Heart right ventricle (tissue), 16 donors: ENCODE results near the gene HOXD1. TPM values are rescaled to one million over a fixed set of nuclear protein-coding genes. Genes with fewer than 3 reads are reported as not detected.

Experiments used
- ATAC-seq, 8 donors: fragments of 200-7000 bp; cut with Tn5 transposase; one replicate each; pipeline ENCODE4 v1.9.1; 2020; ENCODE audit warnings: mild to moderate bottlenecking in 8 of 8, moderate library complexity in 8 of 8, moderate number of reproducible peaks in 1 of 8
- DNase-seq, 2 donors: peaks; one replicate each; pipeline ENCODE4 v3.0.0-alpha.2; 2020
- H3K27ac ChIP-seq, 10 donors: fragments of 200-600 bp; sonication (generic) in 2 of 10; one replicate each; pipeline versions ENCODE4 v1.5.0 to v1.8.0; 2020 to 2022; ENCODE audit warnings: mild to moderate bottlenecking in 3 of 10
- H3K27me3 ChIP-seq, 7 donors: fragments of 200-600 bp; one replicate each; pipeline ENCODE4 v1.8.0; 2021 to 2022; ENCODE audit warnings: mild to moderate bottlenecking in 2 of 7
- H3K36me3 ChIP-seq, 9 donors: fragments of 200-600 bp; sonication (generic) in 1 of 9; one replicate each; pipeline versions ENCODE4 v1.5.0 to v1.8.0; 2020 to 2022; ENCODE audit warnings: mild to moderate bottlenecking in 2 of 9
- H3K4me1 ChIP-seq, 9 donors: fragments of 200-600 bp; sonication (generic) in 1 of 9; one replicate each; pipeline versions ENCODE4 v1.5.0 to v1.8.0; 2020 to 2022; ENCODE audit warnings: mild to moderate bottlenecking in 4 of 9
- H3K4me3 ChIP-seq, 10 donors: fragments of 200-600 bp; sonication (generic) in 2 of 10; one replicate each; pipeline versions ENCODE4 v1.5.0 to v1.8.0; 2020 to 2022; ENCODE audit warnings: mild to moderate bottlenecking in 7 of 10, moderate library complexity in 2 of 10
- H3K9me3 ChIP-seq, 11 donors: fragments of 200-600 bp in 10 of 11; sonication (generic) in 2 of 11; one replicate each; pipeline versions ENCODE4 v1.5.0 to v1.8.0; 2013 to 2022; ENCODE audit warnings: mild to moderate bottlenecking in 2 of 11, control low read depth in 1 of 11, moderate library complexity in 1 of 11
- WGBS, 2 donors: extraction: QIAGEN DNeasy Blood & Tissue Kit; methylation state at CpG; one replicate each; pipeline ENCODE4 v1.1.7; 2013; ENCODE audit warnings: inconsistent platforms in 1 of 2; 5-methylcytosine and 5-hydroxymethylcytosine counted together
- intact Hi-C, 10 donors: fragments of 100-400 bp; cut with DNase I; formaldehyde crosslinking; loops; one replicate each; pipeline versions ENCODE4 v1.11.1 to v1.14.2; 2022
- polyA plus RNA-seq, 2 donors: library from polyadenylated mRNA; stranded (reverse); fragments of 200-250 nt; gene quantifications; one replicate each; pipeline ENCODE4 v1.2.3, GENCODE V29; 2013
- total RNA-seq, 10 donors: library from RNA; stranded (reverse); fragmentation: NEBNext Ultra II Directional in 3 of 10; extraction: Animal tissue kit (Norgen Biotek cat#: 25700) in 3 of 10; gene quantifications; one replicate each; pipeline versions ENCODE4 v1.2.1 to v1.2.4, GENCODE V29; 2021 to 2023
- TF ChIP-seq, protein P1 (sequence below), 9 donors: fragments of 200-600 bp; sonication (generic) in 2 of 9; IDR thresholded peaks; one replicate each; pipeline versions ENCODE4 v1.5.0 to v1.8.0; 2021 to 2022; ENCODE audit warnings: antibody characterized with exemption in 9 of 9, mild to moderate bottlenecking in 5 of 9, moderate library complexity in 1 of 9
- donor health status: Arrhythmogenic right ventricular cardiomyopathy.
- donor health status: ischemic (EF 13 %, LVEDD 7.1; RV severe dilation, severe dysfunction).
- donor health status: healthy with polysubstance abuse.
- donor health status: DM: no; HTN: yes; CAD: no.
- donor health status: DM: no; HTN: no; CAD: no.
- donor health status: ischemic (EF 25% LVEDD 6.9; RV normal size, moderate dysfunction).
- donor health status: ischemic (EF 25% LVEDD 5.7; RV mildly dilated, moderate dysfunction).
- donor health status: healthy.
- donor health status: DM: yes; HTN: yes; CAD: no.
- donor health status: Ischemic cardiomyopathy.
- donor health status: ischemic (EF 35%, LVEDD 5.7; RV mildly dilated, moderate dysfunction).
- donor health status: nonischemic (EF 11% LVEDD 7.7; RV severe dilation, severe dysfunction).
- donor health status: DM: yes; HTN: yes; CAD: no.
- donor health status: PGD.
- donor health status: ischemic (EF 29% LVEDD 5.4; RV normal size, mild dysfunction).
- donor health status: nonischemic (EF 23%, LVEDD 6.1; RV moderate dilation, normal function).

Gene HOXD1
- total and polyA plus RNA-seq, 12 donors, result 0.03 to 0.23 (median 0.17) TPM; not detected in 8

DNA sequence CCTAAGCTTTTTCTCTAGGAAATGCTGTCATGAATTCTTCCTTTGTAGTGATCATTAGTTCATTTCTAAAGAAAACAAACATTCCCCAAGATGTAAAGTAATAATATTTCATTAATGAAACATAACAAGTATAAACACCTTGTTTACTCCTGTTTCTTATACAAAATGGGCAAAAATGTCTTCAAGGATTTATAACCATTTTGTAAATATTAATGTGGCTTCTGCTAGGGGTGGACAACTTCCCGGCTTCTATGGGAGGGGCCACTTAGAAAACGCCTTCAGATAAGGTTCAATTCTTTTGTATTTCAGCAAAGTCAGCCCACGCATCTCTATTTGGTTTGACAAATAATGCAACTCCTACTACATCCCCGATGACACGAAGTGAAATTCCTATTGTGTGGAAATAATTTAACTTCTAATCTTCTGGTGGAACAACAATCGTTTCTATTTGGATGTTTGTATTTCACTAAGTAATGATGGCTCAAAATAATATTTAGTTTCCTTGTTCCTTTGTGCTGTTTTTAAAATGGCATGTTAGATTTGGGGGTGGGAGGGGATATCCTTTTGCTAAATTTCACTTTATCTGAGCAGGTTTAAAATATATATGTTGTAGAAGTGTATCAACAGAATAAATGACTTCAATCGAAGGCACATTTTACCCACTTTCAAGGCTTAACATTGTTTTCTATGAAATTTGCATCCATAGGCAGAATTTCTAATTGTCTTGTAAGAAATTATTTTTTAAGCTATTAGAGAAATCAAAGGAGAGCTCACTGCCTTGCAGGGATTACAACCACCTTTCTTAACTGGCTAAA, 14.7 kb upstream of the HOXD1 start:
- no peak overlapping the region for H3K4me3 ChIP-seq
- peak overlapping the region in 1 of 10 donors; percentile 15 for H3K27ac ChIP-seq
- no peaks in the 10 kb centered on the region for H3K9me3 ChIP-seq
- no peaks in the 10 kb centered on the region for H3K36me3 ChIP-seq
- ATAC-seq (no peak), DNase-seq (no peak)
- peaks cover 37 to 100% (median 100%) of the 10 kb centered on the region in 7 donors for H3K27me3 ChIP-seq
- intact Hi-C loops, result no loop called here
- TF ChIP-seq, protein P1, sequence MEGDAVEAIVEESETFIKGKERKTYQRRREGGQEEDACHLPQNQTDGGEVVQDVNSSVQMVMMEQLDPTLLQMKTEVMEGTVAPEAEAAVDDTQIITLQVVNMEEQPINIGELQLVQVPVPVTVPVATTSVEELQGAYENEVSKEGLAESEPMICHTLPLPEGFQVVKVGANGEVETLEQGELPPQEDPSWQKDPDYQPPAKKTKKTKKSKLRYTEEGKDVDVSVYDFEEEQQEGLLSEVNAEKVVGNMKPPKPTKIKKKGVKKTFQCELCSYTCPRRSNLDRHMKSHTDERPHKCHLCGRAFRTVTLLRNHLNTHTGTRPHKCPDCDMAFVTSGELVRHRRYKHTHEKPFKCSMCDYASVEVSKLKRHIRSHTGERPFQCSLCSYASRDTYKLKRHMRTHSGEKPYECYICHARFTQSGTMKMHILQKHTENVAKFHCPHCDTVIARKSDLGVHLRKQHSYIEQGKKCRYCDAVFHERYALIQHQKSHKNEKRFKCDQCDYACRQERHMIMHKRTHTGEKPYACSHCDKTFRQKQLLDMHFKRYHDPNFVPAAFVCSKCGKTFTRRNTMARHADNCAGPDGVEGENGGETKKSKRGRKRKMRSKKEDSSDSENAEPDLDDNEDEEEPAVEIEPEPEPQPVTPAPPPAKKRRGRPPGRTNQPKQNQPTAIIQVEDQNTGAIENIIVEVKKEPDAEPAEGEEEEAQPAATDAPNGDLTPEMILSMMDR (IDR thresholded peaks at IDR 0.05), result no peak
- 23 to 31% methylated on average over 7 of the region's 7 CpGs for WGBS, 2 donors
- peaks cover under 1 to 34% (median 10%) of the 10 kb centered on the region in 9 donors for H3K4me1 ChIP-seq

DNA sequence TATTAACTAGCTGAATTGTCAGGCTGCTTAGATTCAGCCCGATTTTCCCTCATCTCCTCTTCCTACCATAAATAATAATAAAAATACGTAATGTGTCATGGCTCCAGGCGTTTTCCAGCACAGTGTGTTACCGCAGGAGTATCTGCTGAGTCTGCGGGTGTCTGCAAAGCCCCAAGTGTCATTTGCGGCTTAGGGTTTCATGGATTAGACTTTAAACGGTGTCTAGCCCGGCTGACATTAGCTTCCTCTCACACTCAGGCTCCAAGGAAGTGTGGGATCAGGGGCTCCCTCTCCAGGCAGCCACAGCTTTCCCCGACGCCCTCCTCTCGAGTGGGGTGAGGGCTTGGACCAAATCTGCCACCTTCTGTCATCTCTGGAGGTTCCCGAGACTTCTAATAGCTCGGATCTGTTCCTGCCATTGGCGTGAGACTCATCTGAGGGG, 14.1 kb upstream of the HOXD1 start:
- 12 to 22% methylated on average over 14 of the region's 14 CpGs for WGBS, 2 donors
- ATAC-seq (no peak), DNase-seq (no peak)
- TF ChIP-seq, protein P1 (IDR thresholded peaks at IDR 0.05), result no peak
- intact Hi-C loops, result no loop called here
- Histone ChIP-seq H3K4me1 (peaks cover 3 to 35% (median 10%) of the 10 kb centered on the region in 9 donors), H3K27me3 (peaks cover 37 to 100% (median 100%) of the 10 kb centered on the region in 7 donors), H3K36me3 (no peaks in the 10 kb centered on the region), H3K9me3 (no peaks in the 10 kb centered on the region), H3K27ac (peak overlapping the region in 2 of 10 donors; percentile 15 to 36), H3K4me3 (peak overlapping the region in 1 of 10 donors; percentile 17)

DNA sequence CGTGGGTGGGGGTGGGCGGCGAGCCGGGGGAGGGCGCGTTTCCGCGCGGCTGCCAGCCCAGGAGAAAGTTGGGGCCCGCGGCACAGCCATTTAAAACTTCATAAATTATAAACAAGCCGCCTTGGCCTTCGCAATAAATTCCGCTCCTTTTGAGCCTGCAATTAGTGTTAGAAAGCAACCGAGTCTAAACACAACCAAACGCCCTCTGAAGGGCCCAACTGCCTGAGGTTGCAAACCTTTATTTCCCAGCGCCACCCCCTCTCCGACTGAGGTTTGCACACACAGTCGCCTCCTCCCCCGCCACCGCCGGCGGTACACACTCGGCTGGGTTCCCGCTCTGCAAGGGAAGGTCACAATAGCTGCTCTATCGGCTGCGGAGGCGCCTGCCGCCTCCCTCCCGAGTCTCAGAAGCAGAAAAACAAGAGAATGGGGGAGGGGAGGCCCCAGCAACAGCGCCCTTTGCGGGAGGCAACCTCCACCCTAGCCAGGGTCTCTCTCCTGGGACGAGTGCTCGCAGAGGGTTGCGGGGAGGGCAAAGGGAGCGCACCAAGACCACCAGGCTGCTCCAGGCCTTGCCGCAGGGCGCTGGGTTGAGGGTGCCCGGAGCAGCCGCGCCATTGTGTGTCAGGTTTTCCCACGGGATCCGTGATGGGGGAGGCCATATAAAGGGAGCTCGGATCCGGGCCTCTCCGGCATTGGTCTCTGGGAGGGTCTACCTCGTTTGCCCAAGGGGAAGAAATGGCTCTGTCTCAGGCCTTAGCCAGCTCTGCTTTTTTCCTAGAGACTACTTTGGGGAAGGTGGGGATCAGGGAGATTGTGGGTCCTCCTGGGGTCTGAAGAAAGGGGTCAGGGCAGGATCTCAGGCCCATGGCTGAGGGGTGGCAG, 13.4 kb upstream of the HOXD1 start:
- 23 to 30% methylated on average over 47 of the region's 47 CpGs for WGBS, 2 donors
- intact Hi-C loops, result no loop called here
- peak in 1 of 8 donors; percentile 5 for ATAC-seq
- DNase-seq, result no peak
- Histone ChIP-seq H3K4me3 (peak overlapping the region in 1 of 10 donors; percentile 17), H3K4me1 (peaks cover 3 to 35% (median 10%) of the 10 kb centered on the region in 9 donors), H3K27ac (peak overlapping the region in 2 of 10 donors; percentile 15 to 36), H3K27me3 (peaks cover 37 to 100% (median 100%) of the 10 kb centered on the region in 7 donors), H3K9me3 (no peaks in the 10 kb centered on the region), H3K36me3 (no peaks in the 10 kb centered on the region)
- TF ChIP-seq, protein P1 (IDR thresholded peaks at IDR 0.05), result no peak
